Ovary (tissue), 3 donors: ENCODE results near the gene NPSR1.
"Not testable (repeated sequence)": the region's sequence is repeated elsewhere in the genome, so short reads cannot be mapped to it uniquely, and the experiment has no call there.

ENCODE experiments used
- CTCF ChIP-seq, 3 donors: fragments of 450-650 bp in 2 of 3; fragments of 200-600 bp in 1 of 3; IDR thresholded peaks; one replicate each; pipeline versions ENCODE4 v1.5.1 to v1.8.0; 2016 to 2022; ENCODE audit warnings: antibody characterized with exemption in 3 of 3, mild to moderate bottlenecking in 1 of 3
- EP300 ChIP-seq: sonication (generic); formaldehyde crosslinking; IDR thresholded peaks from one replicate; pipeline ENCODE4 v1.6.1; 2017; ENCODE audit warnings: antibody characterized with exemption
- POLR2A ChIP-seq: fragments of 450-650 bp; IDR thresholded peaks from one replicate; pipeline ENCODE4 v1.6.1; 2017; ENCODE audit warnings: antibody characterized with exemption, mild to moderate bottlenecking, moderate library complexity
- donor health status: DM: no; HTN: no; CAD: no.

GRCh38 chr7:34858444-34858843, 200.4 kb downstream of the NPSR1 start:
- TF ChIP-seq CTCF (IDR thresholded peaks at IDR 0.05); POLR2A; EP300: not testable (repeated sequence)
